Brain pericyte (primary cell): ENCODE measurements around the gene YWHAG.
"Not testable (repeated sequence)": the region's sequence is repeated elsewhere in the genome, so short reads cannot be mapped to it uniquely, and the experiment has no call there.

Experiments used
- DNase-seq: peaks from one replicate; pipeline ENCODE4 v3.0.0-alpha.2; 2012; ENCODE audit warnings: low read depth, low spot score

Gene YWHAG

GRCh38 chr7:76325092-76325491 is 33.7 kb downstream of the YWHAG start:
- no peak for DNase-seq

GRCh38 chr7:76318488-76319353 is 40.1 kb downstream of the YWHAG start:
- no peak for DNase-seq

GRCh38 chr7:76317782-76318487 is 40.9 kb downstream of the YWHAG start:
- peak; percentile 85 for DNase-seq

GRCh38 chr7:76316984-76317781 is 41.6 kb downstream of the YWHAG start:
- no peak for DNase-seq

- DNase-seq = no peak
Observed at GRCh38 chr7:76315364-76315763, 43.4 kb downstream of the YWHAG start.

- DNase-seq = not testable (repeated sequence)
Observed at GRCh38 chr7:76314740-76315139, 44.1 kb downstream of the YWHAG start.

- peak; percentile 83 for DNase-seq
Observed at GRCh38 chr7:76314042-76314721, 44.6 kb downstream of the YWHAG start.

GRCh38 chr7:76311838-76312237 is 47.0 kb downstream of the YWHAG start:
- not testable (repeated sequence) for DNase-seq

GRCh38 chr7:76310102-76310957 is 48.5 kb downstream of the YWHAG start:
- no peak for DNase-seq

GRCh38 chr7:76309341-76310101 is 49.3 kb downstream of the YWHAG start:
- not testable (repeated sequence) for DNase-seq

- not testable (repeated sequence) for DNase-seq
Observed at GRCh38 chr7:76308874-76309273, 49.9 kb downstream of the YWHAG start.

GRCh38 chr7:76304888-76305375 is 53.9 kb downstream of the YWHAG start:
- no peak for DNase-seq

- peak; percentile 72 for DNase-seq
Observed at GRCh38 chr7:76303202-76304147, 55.3 kb downstream of the YWHAG start.

GRCh38 chr7:76302347-76303201 is 56.2 kb downstream of the YWHAG start, which contains the start of gene HSPB1:
TSS of gene HSPB1 (plus strand) at chr7:76302673. CDS start at chr7:76302713, 40 bp downstream.
- no peak for DNase-seq

GRCh38 chr7:76301000-76301399 is 57.8 kb downstream of the YWHAG start:
- no peak for DNase-seq

GRCh38 chr7:76300166-76300731 is 58.5 kb downstream of the YWHAG start:
- no peak for DNase-seq
